ENCODE measurements around the gene VWCE. TPM values are rescaled to one million over a fixed set of nuclear protein-coding genes. Genes with fewer than 3 reads are reported as not detected.

The VWCE gene
- total RNA-seq, 2 experiments from 2014 or later: 0.64 to 1.0 TPM

- Histone ChIP-seq H3K27ac (ENCODE audit: low read depth in 1 of 2, low read length in 2 of 2) (no peak overlapping the region), H3K27me3 (ENCODE audit: control insufficient read depth in 1 of 2, insufficient read depth in 2 of 2, low read length in 2 of 2) (no peaks in the 10 kb centered on the region), H3K4me3 (ENCODE audit: low read length) (no peak overlapping the region), H3K4me1 (ENCODE audit: insufficient read depth, low read length) (no peaks in the 10 kb centered on the region), H3K9me3 (ENCODE audit: control insufficient read depth in 1 of 2, insufficient read depth in 1 of 2, low read length in 2 of 2) (no peaks in the 10 kb centered on the region), H3K36me3 (ENCODE audit: insufficient read depth, low read length) (no peaks in the 10 kb centered on the region)
- no peak overlapping the region for H3K27ac Mint-ChIP-seq
- H3K4me1 Mint-ChIP-seq (ENCODE audit: low read depth): no peaks in the 10 kb centered on the region
- DNase-seq (no peak), ATAC-seq (ENCODE audit: poor library complexity) (no peak)
- TF ChIP-seq, protein P1, sequence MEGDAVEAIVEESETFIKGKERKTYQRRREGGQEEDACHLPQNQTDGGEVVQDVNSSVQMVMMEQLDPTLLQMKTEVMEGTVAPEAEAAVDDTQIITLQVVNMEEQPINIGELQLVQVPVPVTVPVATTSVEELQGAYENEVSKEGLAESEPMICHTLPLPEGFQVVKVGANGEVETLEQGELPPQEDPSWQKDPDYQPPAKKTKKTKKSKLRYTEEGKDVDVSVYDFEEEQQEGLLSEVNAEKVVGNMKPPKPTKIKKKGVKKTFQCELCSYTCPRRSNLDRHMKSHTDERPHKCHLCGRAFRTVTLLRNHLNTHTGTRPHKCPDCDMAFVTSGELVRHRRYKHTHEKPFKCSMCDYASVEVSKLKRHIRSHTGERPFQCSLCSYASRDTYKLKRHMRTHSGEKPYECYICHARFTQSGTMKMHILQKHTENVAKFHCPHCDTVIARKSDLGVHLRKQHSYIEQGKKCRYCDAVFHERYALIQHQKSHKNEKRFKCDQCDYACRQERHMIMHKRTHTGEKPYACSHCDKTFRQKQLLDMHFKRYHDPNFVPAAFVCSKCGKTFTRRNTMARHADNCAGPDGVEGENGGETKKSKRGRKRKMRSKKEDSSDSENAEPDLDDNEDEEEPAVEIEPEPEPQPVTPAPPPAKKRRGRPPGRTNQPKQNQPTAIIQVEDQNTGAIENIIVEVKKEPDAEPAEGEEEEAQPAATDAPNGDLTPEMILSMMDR (IDR thresholded peaks at IDR 0.05): no peak
- no peaks in the 10 kb centered on the region for H3K9me3 Mint-ChIP-seq
- no peak overlapping the region for H3K4me3 Mint-ChIP-seq
- H3K27me3 Mint-ChIP-seq: no peaks in the 10 kb centered on the region
- intact Hi-C loops (cut with DNase I, micrococcal nuclease): loop anchor here in 1 of 2 experiments (10.0 kb wide), 1 partner anchor 68 kb away; the partner anchor contains the start of gene PGA3
- CTCF ChIA-PET: no interaction called here
- POLR2A ChIA-PET: no interaction called here
- no peaks in the 10 kb centered on the region for H3K36me3 Mint-ChIP-seq (ENCODE audit: low read depth)
Measured at GRCh38 chr11:61272731-61273130, 22.4 kb downstream of the VWCE start.

- TF ChIP-seq, protein P1 (IDR thresholded peaks at IDR 0.05): no peak
- H3K27ac Mint-ChIP-seq: no peak overlapping the region
- H3K4me3 Mint-ChIP-seq: no peak overlapping the region
- Histone ChIP-seq H3K27ac (ENCODE audit: low read depth in 1 of 2, low read length in 2 of 2) (no peak overlapping the region), H3K9me3 (ENCODE audit: control insufficient read depth in 1 of 2, insufficient read depth in 1 of 2, low read length in 2 of 2) (no peaks in the 10 kb centered on the region), H3K4me3 (ENCODE audit: low read length) (no peak overlapping the region), H3K4me1 (ENCODE audit: insufficient read depth, low read length) (no peaks in the 10 kb centered on the region), H3K36me3 (ENCODE audit: insufficient read depth, low read length) (no peaks in the 10 kb centered on the region), H3K27me3 (ENCODE audit: control insufficient read depth in 1 of 2, insufficient read depth in 2 of 2, low read length in 2 of 2) (no peaks in the 10 kb centered on the region)
- no peaks in the 10 kb centered on the region for H3K36me3 Mint-ChIP-seq (ENCODE audit: low read depth)
- no peaks in the 10 kb centered on the region for H3K27me3 Mint-ChIP-seq
- ATAC-seq (ENCODE audit: poor library complexity): no peak
- no peaks in the 10 kb centered on the region for H3K4me1 Mint-ChIP-seq (ENCODE audit: low read depth)
- H3K9me3 Mint-ChIP-seq: no peaks in the 10 kb centered on the region
- POLR2A ChIA-PET: no interaction called here
- intact Hi-C loops (cut with DNase I, micrococcal nuclease): loop anchor here in 1 of 2 experiments (10.0 kb wide), 1 partner anchor 66 kb away; the partner anchor contains the start of gene PGA3
- DNase-seq: no peak
- CTCF ChIA-PET: no interaction called here
Measured at GRCh38 chr11:61270354-61271076, 24.6 kb downstream of the VWCE start.

DNA sequence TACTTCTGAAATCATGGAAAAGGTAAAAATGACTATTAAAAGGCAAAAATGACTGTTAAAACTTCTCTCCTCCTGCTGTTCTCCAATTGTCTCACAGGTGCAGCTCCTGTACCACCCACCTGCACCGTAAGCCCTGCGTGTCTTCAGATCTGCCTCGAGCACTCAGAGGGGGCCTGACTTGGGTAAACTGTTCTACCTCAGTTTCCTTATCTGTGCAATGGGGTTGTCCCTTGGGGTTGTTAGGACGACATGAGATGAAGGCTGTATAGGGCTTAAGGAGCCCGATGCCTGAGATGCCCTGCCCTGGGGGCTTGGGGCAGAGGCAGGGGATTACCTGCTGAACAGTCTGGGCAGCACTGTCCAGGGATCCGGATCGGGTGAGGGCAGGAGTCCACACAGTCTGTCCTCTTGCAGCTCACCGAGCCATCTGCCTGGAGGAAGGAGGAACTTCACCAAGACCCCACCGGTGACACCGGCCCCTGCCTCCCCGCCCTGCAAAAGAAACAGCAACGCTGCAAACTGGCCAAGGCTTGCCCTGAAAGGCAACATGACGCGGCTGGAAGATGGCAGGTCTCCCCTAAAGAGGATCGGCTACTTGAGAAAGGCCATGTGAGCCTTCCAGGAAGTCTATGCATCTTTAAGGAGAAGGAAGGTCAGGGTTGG, 26.4 kb downstream of the VWCE start:
- intact Hi-C loops (cut with DNase I, micrococcal nuclease): no loop called here
- no peak overlapping the region for H3K27ac Mint-ChIP-seq

More for the DNA sequence above, 26.4 kb downstream of the VWCE start:
- Histone ChIP-seq H3K4me1 (ENCODE audit: insufficient read depth, low read length) (no peaks in the 10 kb centered on the region), H3K9me3 (ENCODE audit: control insufficient read depth in 1 of 2, insufficient read depth in 1 of 2, low read length in 2 of 2) (no peaks in the 10 kb centered on the region), H3K27me3 (ENCODE audit: control insufficient read depth in 1 of 2, insufficient read depth in 2 of 2, low read length in 2 of 2) (no peaks in the 10 kb centered on the region), H3K36me3 (ENCODE audit: insufficient read depth, low read length) (no peaks in the 10 kb centered on the region), H3K27ac (ENCODE audit: low read depth in 1 of 2, low read length in 2 of 2) (no peak overlapping the region), H3K4me3 (ENCODE audit: low read length) (no peak overlapping the region)
- ATAC-seq (ENCODE audit: poor library complexity) (no peak), DNase-seq (no peak)
- H3K4me3 Mint-ChIP-seq: no peak overlapping the region
- no peaks in the 10 kb centered on the region for H3K36me3 Mint-ChIP-seq (ENCODE audit: low read depth)
- ChIA-PET POLR2A (no interaction called here), CTCF (no interaction called here)
- no peaks in the 10 kb centered on the region for H3K27me3 Mint-ChIP-seq
- TF ChIP-seq, protein P1 (IDR thresholded peaks at IDR 0.05): no peak
- H3K4me1 Mint-ChIP-seq (ENCODE audit: low read depth): no peaks in the 10 kb centered on the region
- H3K9me3 Mint-ChIP-seq: no peaks in the 10 kb centered on the region
